ENCODE data around the gene PPDPF. TPM values are rescaled to one million over a fixed set of nuclear protein-coding genes. Genes with fewer than 3 reads are reported as not detected.

Gene PPDPF
- total and polyA plus RNA-seq, 12 donors = 186 to 433 (median 270) TPM

DNA sequence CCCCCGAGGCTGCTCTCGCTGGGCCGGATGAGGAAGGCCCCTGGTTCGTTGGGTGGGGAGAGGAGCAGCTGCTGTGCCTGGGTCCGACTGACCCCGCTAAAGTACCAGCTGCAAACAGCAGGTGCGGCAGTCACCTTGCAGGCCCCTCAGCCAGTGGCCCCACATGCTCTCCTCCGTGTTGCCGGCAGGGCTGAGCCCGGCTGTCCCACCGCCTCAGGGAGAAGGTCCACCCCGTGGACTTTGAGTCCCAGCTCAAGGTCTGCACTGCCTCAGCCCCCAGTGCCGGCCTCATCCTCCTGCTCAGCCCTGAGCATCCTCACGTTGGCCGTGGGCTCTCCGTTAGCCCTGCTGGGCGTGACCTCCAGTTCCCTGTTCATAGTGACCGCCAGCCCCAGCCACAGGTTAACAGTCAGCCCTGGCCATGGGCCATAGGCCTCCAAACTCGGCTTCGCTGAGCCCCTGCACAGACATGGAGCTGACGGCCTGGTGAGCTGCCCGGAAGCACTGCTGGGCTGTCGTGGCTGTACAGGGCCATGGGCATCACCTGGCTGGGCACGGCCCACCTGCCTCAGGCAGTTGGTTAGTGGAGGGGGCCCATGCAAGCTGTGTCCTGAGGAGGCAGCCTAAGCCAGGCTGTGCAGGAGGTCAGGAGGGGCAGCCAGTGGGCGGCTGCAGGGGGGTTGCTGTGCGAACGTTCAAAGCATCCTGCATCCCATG, 23.8 kb downstream of the PPDPF start:
- Histone ChIP-seq H3K9me3 (no peaks in the 10 kb centered on the region), H3K4me1 (no peaks in the 10 kb centered on the region), H3K36me3 (no peaks in the 10 kb centered on the region), H3K27ac (no peak overlapping the region), H3K27me3 (peaks cover 0 to 42% (median 22%) of the 10 kb centered on the region in 7 donors), H3K4me3 (no peak overlapping the region)
- WGBS, 2 donors = 75 to 76% methylated on average over 27 of the region's 27 CpGs
- no peak for TF ChIP-seq CTCF (IDR thresholded peaks at IDR 0.05)
- ATAC-seq = no peak
- intact Hi-C loops (cut with DNase I) = loop anchor here in 1 of 10 donors (10.0 kb wide), 1 partner anchor 340 kb away; no protein-coding TSS in a partner anchor
- DNase-seq = no peak

DNA sequence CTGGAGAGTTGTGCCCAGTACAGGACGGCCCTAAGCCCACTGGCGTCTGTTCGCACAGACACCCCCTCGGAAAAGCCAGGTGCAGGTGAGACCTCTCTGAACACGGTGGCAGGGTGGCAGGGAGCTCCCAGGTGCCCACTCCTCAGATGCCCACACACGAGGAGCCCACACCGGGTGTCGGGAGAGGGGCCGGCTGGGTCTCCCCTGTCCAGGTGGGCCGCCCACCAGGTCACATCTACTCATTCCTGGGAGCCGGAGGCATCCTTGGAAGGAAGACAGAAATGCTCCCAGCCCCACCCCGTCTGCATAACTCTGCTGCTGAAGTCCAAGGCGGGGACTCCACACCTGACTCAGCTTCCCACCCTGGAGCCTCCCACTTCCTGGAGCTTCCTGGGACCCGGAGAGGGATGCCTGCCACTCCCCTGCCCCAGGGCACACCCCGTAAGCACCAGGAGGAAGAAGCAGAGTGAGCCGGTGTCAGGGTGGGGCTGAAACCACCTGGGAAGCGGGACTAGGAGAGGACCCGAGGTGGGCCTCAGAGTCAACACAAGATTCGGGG, 24.5 kb downstream of the PPDPF start:
- DNase-seq = no peak
- Histone ChIP-seq H3K36me3 (no peaks in the 10 kb centered on the region), H3K27me3 (peaks cover 0 to 47% (median 28%) of the 10 kb centered on the region in 7 donors), H3K4me1 (no peaks in the 10 kb centered on the region), H3K9me3 (no peaks in the 10 kb centered on the region), H3K27ac (no peak overlapping the region), H3K4me3 (no peak overlapping the region)
- TF ChIP-seq CTCF (IDR thresholded peaks at IDR 0.05) = no peak
- 69% methylated on average over 19 of the region's 19 CpGs for WGBS, 2 donors
- ATAC-seq = no peak
- intact Hi-C loops (cut with DNase I) = loop anchor here in 1 of 10 donors (10.0 kb wide), 1 partner anchor 340 kb away; no protein-coding TSS in a partner anchor

GRCh38 chr20:63545814-63546213, 25.2 kb downstream of the PPDPF start:
- Histone ChIP-seq H3K4me3 (no peak overlapping the region), H3K36me3 (no peaks in the 10 kb centered on the region), H3K9me3 (no peaks in the 10 kb centered on the region), H3K27ac (no peak overlapping the region), H3K4me1 (no peaks in the 10 kb centered on the region), H3K27me3 (peaks cover 0 to 49% (median 31%) of the 10 kb centered on the region in 7 donors)
- DNase-seq (no peak), ATAC-seq (no peak)
- intact Hi-C loops (cut with DNase I) = loop anchor here in 1 of 10 donors (10.0 kb wide), 1 partner anchor 339 kb away; no protein-coding TSS in a partner anchor
- WGBS, 2 donors = 57 to 61% methylated on average over 6 of the region's 6 CpGs
- TF ChIP-seq CTCF (IDR thresholded peaks at IDR 0.05) = no peak

DNA sequence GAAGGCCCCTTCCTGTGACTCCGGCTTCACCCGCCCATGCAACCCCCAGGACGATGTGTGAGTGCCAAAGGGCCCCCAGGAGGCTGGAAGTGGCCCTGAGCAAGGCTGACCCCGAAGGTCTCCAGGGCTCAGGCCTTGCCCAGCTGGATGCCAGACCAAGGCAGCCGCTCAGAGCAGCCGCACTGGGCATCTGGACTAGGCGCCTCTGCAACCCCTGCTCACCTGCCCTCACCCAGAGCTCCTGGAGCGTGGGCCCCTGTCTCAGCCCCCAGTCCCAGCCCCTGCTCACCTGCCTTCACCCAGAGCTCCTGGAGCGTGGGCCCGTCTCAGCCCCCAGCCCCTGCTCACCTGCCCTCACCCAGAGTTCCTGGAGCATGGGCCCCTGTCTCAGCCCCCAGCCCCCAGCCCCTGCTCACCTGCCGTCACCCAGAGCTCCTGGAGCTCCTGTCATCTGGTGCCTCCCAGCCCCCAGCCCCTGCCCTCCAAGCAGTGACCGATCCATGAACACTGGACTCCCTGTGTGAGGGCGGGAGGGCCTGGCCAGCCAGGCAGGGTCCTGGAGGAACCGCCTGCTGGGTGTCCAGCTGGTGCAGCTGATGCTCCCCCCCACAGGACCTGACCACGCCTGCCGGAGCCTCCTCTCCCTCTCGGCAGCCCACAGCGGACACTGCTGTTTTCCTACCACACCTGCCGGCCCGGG, 25.8 kb downstream of the PPDPF start:
- no peak overlapping the region for H3K27ac ChIP-seq
- no peak for ATAC-seq

More for the DNA sequence above, 25.8 kb downstream of the PPDPF start:
- Histone ChIP-seq H3K9me3 (no peaks in the 10 kb centered on the region), H3K27me3 (peaks cover 0 to 55% (median 31%) of the 10 kb centered on the region in 7 donors), H3K4me3 (no peak overlapping the region), H3K36me3 (no peaks in the 10 kb centered on the region), H3K4me1 (no peaks in the 10 kb centered on the region)
- WGBS, 2 donors = 72% methylated on average over 20 of the region's 20 CpGs
- intact Hi-C loops (cut with DNase I) = loop anchor here in 1 of 10 donors (10.0 kb wide), 1 partner anchor 338 kb away; no protein-coding TSS in a partner anchor
- no peak for DNase-seq
- TF ChIP-seq CTCF (IDR thresholded peaks at IDR 0.05) = no peak

Data from heart right ventricle (tissue), 16 donors.